GM19468 (cell line): Measurements from ENCODE around the gene CLASRP.
"Not testable (repeated sequence)": the region's sequence is repeated elsewhere in the genome, so short reads cannot be mapped to it uniquely, and the experiment has no call there.

Experiments used
- ATAC-seq: cut with Tn5 transposase; IDR thresholded peaks from one replicate; pipeline ENCODE4 v1.9.1; 2021; ENCODE audit warnings: mild to moderate bottlenecking, moderate library complexity, moderate number of reproducible peaks; ENCODE audit not compliant: unreplicated experiment; ENCODE audit errors: extremely low read depth

Gene CLASRP

GRCh38 chr19:45038931-45039893, at the start of gene CLASRP:
Gene CLASRP, plus strand, starts transcription at chr19:45039045. Its CDS starts 1,168 bp downstream, at chr19:45040213.
- peak; percentile 26 for ATAC-seq

GRCh38 chr19:44990459-44990858, 48.4 kb upstream of the CLASRP start:
- ATAC-seq: no peak

DNA sequence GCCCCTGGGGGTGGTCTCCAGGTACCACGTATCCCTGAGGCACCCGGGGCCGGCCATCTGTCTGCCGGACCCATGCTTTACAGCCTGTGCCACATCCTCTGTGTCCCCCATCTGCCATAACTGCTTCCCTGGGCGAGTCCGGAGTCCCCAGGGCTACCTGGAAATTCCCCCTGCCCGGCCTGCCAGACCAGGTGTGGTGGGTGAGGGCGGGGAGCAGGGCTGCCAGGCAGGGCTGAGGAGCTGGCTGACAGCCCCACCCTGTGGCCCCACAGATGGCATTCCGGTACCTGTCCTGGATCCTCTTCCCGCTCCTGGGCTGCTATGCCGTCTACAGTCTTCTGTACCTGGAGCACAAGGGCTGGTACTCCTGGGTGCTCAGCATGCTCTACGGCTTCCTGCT, 47.9 kb upstream of the CLASRP start:
- no peak for ATAC-seq

DNA sequence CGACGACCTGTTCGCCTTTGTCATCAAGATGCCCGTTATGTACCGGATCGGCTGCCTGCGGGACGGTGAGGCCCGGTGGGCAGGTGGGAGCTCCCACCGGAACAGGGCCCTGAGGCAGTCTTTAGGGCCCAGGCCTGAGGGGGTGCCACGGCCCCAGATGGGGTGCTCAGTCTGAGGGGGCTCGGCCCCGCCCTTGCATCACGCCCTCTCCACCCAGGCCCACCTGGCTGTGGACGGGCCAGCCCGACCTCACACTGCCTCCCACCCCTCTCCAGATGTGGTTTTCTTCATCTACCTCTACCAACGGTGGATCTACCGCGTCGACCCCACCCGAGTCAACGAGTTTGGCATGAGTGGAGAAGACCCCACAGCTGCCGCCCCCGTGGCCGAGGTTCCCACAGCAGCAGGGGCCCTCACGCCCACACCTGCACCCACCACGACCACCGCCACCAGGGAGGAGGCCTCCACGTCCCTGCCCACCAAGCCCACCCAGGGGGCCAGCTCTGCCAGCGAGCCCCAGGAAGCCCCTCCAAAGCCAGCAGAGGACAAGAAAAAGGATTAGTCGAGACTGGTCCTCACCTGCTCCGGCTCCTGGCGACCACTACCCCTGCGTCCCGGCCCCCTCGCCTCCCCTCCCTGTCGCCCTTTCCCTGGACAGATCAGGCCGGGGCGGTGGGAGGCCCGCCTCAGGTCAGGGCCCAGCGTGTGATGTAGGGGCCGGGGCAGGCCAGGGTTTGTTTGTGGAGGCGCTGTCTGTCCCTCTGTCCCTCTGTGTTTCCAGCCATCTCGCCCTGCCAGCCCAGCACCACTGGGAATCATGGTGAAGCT, 46.3 kb upstream of the CLASRP start:
- no peak for ATAC-seq

DNA sequence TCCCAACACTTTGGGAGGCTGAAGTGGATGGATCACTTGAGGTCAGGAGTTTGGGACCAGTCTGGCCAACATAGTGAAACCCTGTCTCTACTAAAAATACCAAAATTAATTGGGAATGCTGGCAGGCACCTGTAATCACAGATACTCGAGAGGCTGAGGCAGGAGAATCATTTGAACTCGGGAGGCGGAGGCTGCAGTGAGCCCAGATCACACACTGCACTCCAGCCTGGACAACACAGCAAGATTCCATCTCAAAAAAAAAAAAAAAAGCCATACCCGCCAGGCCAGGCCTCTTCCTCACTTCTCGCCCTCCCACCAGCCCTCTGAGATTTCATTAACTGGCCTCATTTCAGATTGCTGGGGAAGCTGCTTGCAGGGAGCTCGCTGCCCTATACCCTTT, 45.3 kb upstream of the CLASRP start:
- ATAC-seq: no peak

DNA sequence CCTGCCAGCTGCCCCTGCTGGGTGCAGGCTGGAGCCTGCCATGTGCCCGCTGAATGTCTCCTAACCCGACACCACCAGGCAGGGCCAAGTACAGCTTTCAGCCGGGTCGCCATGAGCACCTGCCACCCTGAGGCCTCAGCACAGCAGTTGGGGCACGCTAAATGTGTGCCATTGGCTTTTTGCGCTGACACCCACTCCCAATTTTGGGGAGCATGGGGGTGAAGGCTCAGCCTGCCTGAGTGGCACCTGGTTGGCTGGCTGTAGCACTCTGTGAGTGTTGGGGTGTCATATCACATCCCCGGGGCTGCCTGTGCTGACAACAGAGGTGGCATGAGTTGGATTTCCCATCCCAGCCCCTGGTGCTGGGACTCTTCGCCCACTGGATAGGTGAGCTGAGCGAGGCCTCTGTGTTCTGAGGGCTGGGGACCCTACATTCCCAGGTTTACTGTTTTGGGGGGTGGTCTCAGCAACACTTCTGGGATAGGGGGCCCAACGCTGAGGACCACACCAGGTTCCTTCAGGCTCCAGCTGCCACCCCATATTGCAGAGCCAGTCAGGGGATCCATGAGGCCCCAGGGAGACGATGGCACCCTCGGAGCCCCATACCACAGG, 44.8 kb upstream of the CLASRP start:
- no peak for ATAC-seq

DNA sequence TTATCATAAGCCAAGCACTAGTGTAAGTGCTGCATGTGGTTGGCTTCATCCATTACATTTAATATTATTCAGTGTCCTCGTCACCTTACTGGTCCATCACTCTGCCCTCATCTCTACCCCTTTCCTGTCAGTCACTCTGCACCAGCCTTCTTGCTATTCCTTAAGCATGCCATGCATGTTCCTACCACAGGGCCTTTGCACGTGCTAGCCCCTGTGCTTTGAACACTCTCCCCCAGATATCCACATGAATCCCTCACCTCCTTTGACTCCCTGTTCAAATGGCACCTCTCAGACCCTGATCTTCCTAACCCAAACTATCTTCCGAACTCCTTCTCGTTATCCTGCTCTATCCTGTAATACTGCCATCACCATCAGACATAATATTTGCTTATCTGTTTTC, 40.8 kb upstream of the CLASRP start:
- ATAC-seq: no peak

GRCh38 chr19:44999131-44999925, 39.5 kb upstream of the CLASRP start:
- not testable (repeated sequence) for ATAC-seq

DNA sequence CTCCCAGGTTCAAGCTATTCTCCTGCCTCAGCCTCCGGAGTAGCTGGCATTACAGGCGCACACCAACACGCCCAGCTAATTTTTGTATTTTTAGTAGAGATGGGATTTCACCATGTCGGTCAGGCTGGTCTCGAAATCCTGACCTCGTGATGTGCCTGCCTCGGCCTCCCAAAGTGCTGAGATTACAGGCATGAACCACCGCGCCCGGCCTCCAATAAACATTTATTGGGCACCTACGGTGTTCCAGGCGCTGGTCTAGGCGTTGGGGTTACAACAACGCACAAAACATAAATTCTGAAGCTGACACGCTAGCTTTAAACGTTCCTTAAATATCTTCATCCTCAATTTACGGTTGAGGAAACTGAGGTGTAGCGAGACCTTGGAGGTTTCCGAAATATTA, 38.2 kb upstream of the CLASRP start:
- not testable (repeated sequence) for ATAC-seq

DNA sequence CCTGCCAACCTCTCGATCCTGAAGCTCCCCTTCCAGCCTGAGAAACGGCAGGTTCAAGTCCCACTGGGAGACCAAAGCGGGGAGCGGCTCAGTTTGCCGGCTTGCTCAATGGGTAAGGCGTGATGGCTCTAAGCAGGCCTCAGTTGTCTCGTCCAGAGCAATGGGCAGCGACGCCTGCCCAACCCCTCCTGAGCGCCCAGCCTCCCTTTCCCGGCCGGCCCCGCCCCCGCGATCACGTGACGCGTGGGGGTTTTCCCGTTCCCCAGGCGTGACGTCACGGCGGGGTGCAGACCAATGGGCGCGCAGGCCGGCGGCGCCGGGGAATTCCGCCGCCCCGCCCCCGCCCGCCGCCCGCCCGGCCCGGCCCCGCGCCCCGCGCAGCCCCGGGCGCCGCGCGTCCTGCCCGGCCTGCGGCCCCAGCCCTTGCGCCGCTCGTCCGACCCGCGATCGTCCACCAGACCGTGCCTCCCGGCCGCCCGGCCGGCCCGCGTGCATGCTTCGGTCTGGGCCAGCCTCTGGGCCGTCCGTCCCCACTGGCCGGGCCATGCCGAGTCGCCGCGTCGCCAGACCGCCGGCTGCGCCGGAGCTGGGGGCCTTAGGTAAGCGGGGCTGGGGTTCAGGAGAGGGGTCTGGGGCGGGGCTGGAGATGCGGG, 37.6 kb upstream of the CLASRP start, which contains the start of gene RELB:
TSS of gene RELB (plus strand) at position 378 of the 653 bp plus-strand sequence. CDS start at position 494, 116 bp downstream.
- peak; percentile 57 for ATAC-seq

DNA sequence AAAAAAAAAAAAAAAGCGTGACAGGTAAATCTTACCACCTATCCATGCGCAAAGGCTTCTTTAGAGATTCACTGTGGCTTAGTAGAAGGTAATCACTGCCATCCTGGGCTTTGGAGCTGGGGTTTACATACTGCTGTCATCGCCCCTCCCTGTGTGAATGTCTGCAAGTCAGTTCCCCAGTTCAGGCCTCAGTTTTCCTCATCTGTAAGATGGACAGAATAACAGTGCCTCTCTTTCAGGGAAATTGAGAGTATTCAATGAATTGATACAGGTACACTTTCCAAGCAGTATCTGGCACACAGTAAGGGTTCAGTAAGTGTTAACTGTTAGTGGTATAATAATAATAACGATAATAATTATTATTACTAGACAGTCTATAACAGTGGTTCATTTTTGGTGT, 35.4 kb upstream of the CLASRP start:
- ATAC-seq: no peak

DNA sequence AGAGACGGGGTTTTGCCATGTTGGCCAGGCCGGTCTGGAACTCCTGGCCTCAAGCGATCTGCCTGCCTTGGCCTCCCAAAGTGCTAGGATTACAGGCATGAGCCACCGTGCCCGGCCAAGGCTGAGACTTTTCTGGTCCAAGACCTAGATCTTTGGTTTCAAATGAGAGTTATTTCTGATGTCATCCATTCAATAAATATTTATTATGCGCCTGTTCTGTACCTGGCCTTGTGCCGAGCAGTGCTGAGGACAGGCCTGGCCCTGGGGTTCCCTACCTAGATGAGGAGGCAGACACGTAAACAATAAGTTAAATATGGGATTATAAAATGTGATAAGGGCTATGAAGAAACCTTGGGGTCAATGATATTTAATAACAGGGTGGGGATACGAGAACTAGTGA, 33.1 kb upstream of the CLASRP start:
- ATAC-seq: no peak

DNA sequence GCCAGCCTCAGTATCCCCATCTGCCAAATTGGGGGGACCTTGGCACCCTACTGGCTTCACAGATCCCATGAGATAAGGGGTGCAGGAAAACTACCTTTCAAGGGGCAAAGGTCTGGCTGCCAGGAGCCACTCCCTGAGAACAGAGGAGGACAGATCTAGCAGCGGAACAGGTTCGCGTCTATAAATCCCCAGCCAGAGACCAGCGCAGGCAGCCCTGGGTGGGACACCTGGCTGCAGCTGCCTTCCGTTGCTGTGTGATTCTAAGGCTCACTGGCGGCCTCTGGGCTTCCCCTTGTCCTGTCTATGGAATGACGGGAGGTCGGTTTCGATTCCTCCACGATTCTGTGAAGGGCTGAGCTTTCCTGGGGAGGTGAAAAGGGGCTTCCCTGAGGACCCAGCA, 30.3 kb upstream of the CLASRP start:
- no peak for ATAC-seq

GRCh38 chr19:45009625-45010255, 29.1 kb upstream of the CLASRP start:
- no peak for ATAC-seq

- ATAC-seq: no peak
Measured at GRCh38 chr19:45010306-45010705, 28.5 kb upstream of the CLASRP start.

DNA sequence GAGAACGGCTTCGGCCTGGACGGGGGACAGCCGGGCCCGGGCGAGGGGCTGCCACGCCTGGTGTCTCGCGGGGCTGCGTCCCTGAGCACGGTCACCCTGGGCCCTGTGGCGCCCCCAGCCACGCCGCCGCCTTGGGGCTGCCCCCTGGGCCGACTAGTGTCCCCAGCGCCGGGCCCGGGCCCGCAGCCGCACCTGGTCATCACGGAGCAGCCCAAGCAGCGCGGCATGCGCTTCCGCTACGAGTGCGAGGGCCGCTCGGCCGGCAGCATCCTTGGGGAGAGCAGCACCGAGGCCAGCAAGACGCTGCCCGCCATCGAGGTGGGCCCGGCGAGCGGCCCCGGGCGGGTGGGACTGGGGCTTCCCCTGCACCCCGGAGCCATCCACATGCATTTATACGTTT, 26.9 kb upstream of the CLASRP start:
- no peak for ATAC-seq

- peak; percentile 73 for ATAC-seq
Measured at GRCh38 chr19:45016388-45017314, 22.2 kb upstream of the CLASRP start.

GRCh38 chr19:45019187-45019586, 19.7 kb upstream of the CLASRP start:
- no peak for ATAC-seq
